GM12892 (cell line): ENCODE results near the gene FKTN.

ENCODE experiments used
- DNase-seq: peaks from one replicate; pipeline ENCODE4 v3.0.0; 2011; ENCODE audit not compliant: insufficient read length
- FAIRE-seq: peaks from 2 replicates; lab custom pipeline; 2011; peaks lifted over from hg19 to GRCh38; lab: Jason Lieb, UNC
- POLR2A ChIP-seq: IDR thresholded peaks from 2 replicates; pipeline ENCODE4 v1.6.1; 2011; ENCODE audit warnings: low read depth, low read length, control low read depth
- POLR2AphosphoS5 ChIP-seq: IDR thresholded peaks from 2 replicates; pipeline ENCODE4 v1.6.1; 2011; ENCODE audit warnings: low read depth, low read length, control low read depth
- TAF1 ChIP-seq: IDR thresholded peaks from 2 replicates; pipeline ENCODE4 v1.6.1; 2011; ENCODE audit warnings: low read depth, mild to moderate bottlenecking, control low read depth, low read length, borderline replicate concordance

FKTN gene

DNA sequence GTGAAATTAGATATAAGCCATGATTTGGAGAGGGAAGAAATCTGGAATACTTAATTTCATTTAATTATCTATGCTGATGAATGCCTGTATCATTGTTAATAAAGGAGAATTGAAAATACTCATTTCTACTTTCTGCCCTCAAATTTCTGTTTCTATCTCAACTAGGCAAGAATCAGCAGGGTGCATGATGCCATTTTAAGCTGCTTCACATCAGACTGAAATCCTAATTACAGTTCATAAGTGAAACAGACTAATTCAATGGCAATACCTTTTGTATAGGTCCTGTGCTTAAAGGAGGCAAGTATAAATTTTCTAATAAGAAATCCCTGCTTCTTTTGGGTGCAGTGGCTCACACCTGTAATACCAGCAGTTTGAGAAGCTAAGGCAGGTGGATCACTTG is 82.0 kb downstream of the FKTN start:
- no peak for DNase-seq
- TF ChIP-seq POLR2A, result no peak
- FAIRE-seq, result no peak

DNA sequence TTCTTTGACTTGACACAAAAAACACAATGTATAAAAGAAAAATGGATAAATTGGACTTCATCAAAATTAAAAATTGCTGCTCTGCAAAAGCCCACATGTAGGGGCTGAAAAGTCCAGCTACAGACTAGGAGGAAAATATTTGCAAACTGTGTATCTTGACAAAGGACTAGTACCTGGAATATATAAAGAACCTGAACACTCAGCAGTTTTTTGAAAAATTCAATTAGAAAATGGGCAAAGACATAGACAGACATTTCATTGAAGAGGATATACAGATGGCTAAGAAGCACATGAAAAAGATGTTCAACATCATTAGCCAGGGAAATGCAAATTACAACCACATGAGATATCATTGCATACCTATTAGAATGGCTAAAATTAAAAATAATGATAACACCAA is 85.9 kb downstream of the FKTN start:
- no peak for FAIRE-seq
- TF ChIP-seq POLR2AphosphoS5 (no peak), POLR2A (no peak), TAF1 (no peak)
- no peak for DNase-seq

DNA sequence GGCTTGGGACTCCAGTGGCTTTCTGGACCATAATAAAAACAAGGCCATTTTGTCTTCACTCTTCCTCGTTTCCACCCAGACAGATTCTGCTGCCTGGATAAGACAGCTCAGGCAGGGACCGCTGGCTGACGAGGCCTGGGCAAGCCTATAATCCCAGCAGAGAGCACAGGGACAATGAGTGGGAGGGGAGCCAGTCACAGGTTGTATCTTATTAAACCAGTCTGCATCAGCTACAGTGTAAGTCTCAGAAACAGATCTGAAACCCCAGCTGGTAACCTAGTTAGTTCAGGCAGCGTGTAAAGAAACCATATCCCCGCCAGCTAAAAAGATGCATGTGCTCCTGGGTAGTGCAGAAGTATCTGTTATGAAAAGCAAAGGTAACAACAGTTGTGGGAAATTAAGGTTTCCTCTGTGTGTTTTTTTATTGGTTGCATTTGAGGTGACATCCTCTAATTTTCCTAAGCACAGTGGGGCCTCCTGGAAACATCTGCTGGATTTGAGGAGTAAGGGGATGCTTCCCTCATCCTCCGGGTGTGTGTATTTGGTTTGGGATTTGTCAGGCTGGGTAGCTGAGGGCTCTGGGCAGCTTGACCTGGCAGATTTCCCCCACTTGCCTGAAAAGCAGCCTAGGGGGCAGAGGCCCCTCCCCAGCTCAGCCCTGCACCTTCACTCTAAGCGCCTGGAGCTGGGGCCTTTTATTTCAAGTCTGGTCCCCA is 89.1 kb downstream of the FKTN start:
- FAIRE-seq (no peak), DNase-seq (no peak)
- TF ChIP-seq POLR2AphosphoS5, result no peak
- no peak for TF ChIP-seq TAF1
- TF ChIP-seq POLR2A, result no peak

- DNase-seq, result no peak
- TF ChIP-seq TAF1 (no peak), POLR2A (no peak), POLR2AphosphoS5 (no peak)
- FAIRE-seq, result no peak
These were observed 89.8 kb downstream of the FKTN start for GRCh38 chr9:105647595-105648349.

GRCh38 chr9:105651806-105652205 is 93.9 kb downstream of the FKTN start:
- DNase-seq (no peak), FAIRE-seq (no peak)
- TF ChIP-seq POLR2A (no peak), TAF1 (no peak), POLR2AphosphoS5 (no peak)

- DNase-seq (peak; percentile 37), FAIRE-seq (peak; percentile 24)
- TF ChIP-seq POLR2A, result no peak
- TF ChIP-seq POLR2AphosphoS5, result no peak
- TF ChIP-seq TAF1, result no peak
These were observed 98.4 kb downstream of the FKTN start for GRCh38 chr9:105656131-105656921.

- no peak for TF ChIP-seq TAF1
- no peak for TF ChIP-seq POLR2A
- no peak for TF ChIP-seq POLR2AphosphoS5
- no peak for DNase-seq
- no peak for FAIRE-seq
These were observed 100.4 kb downstream of the FKTN start for GRCh38 chr9:105658351-105658750.

DNA sequence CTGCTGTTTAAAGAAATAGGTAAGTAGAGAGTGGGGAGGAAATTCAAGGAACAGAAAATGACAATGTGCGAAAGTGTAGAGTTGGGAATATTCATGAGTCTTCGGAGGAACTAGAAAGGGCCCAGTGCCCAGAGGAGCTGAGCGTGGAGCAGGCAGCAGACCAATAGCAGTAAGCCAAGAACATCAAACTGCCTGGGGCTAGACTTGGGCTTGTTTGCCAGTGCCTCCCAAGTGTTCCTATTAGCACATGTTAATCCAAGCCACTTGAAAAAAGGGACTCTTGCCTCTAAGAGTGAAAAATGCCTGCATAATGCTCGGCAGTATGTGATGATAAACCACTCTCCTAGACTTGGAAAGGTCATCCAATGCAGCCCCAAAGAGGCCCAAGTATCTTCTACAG is 103.1 kb downstream of the FKTN start:
- no peak for TF ChIP-seq POLR2A
- TF ChIP-seq TAF1, result no peak
- TF ChIP-seq POLR2AphosphoS5, result no peak
- FAIRE-seq (no peak), DNase-seq (no peak)

DNA sequence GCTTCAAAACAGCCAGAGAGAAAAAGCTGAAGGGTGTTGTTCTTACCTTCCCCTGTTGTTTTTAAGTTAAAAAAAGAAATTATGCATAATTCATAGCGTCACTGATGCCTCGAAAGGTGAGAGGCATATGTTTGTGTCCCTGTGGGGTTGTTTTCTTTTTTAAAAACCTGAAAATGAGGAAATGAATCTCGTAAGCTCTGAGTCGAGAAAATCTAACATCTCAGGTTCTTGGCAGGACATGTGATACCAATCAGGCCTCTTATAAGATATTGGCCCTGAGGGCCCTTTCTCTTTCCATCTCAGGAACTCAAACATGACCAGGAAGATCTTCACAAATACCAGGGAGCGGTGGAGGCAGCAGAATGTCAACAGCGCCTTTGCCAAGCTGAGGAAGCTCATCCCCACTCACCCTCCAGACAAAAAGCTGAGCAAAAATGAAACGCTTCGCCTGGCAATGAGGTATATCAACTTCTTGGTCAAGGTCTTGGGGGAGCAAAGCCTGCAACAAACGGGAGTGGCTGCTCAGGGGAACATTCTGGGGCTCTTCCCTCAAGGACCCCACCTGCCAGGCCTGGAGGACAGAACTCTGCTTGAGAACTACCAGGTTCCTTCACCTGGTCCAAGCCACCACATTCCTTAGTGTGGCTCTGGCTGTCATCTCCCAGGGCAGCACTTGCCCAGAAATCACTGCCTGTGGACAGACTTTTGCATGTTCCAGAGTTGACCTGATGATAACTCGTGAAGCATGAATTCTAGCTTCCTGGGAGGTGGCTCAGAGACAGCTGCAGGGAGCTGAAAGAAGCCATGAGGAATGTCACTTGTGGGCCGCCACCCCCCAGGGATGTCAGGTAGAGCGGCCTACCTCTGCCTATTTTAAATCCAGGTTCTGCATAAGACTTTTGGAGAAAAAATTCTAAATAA is 104.5 kb downstream of the FKTN start, which contains the start of gene TAL2:
TAL2 (plus strand) TSS at position 274 of the 921 bp plus-strand sequence; CDS start at position 314, 40 bp downstream.
- peak; percentile 79 for FAIRE-seq
- TF ChIP-seq POLR2AphosphoS5 (no peak), POLR2A (no peak), TAF1 (no peak)
- DNase-seq, result no peak

GRCh38 chr9:105663914-105664313 is 106.0 kb downstream of the FKTN start:
- no peak for FAIRE-seq

GRCh38 chr9:105667867-105668266 is 109.9 kb downstream of the FKTN start:
- TF ChIP-seq POLR2AphosphoS5 (no peak), POLR2A (no peak), TAF1 (no peak)
- no peak for DNase-seq
- no peak for FAIRE-seq

More at GRCh38 chr9:105663914-105664313, 106.0 kb downstream of the FKTN start:
- DNase-seq, result no peak
- no peak for TF ChIP-seq TAF1
- no peak for TF ChIP-seq POLR2AphosphoS5
- TF ChIP-seq POLR2A, result no peak
